Keratinocyte (primary cell): ENCODE measurements around the gene TMEM25. TPM values are rescaled to one million over a fixed set of nuclear protein-coding genes. Genes with fewer than 3 reads are reported as not detected.

Source experiments
- DNase-seq: peaks from one replicate; pipeline ENCODE4 v3.0.0-alpha.2; 2011; ENCODE audit warnings: low read depth, missing footprints, low spot score
- FAIRE-seq: peaks from 2 replicates; lab custom pipeline; 2011; peaks lifted over from hg19 to GRCh38; lab: Jason Lieb, UNC
- H2AFZ ChIP-seq: 2 replicates; pipeline ENCODE4 v1.6.0; 2012; ENCODE audit warnings: low read length, control low read depth, inconsistent platforms; ENCODE audit not compliant: control insufficient read depth
- H3K27ac ChIP-seq: 2 replicates; pipeline ENCODE4 v1.5.1; 2011; ENCODE audit warnings: low read length; ENCODE audit not compliant: control insufficient read depth, insufficient read depth
- H3K27me3 ChIP-seq: 3 replicates; pipeline ENCODE4 v1.6.0; 2011; ENCODE audit warnings: low read length; ENCODE audit not compliant: control insufficient read depth, insufficient read depth; ENCODE audit errors: extremely low read depth
- H3K36me3 ChIP-seq, 2 experiments: 2 replicates in 1 of 2; 3 replicates in 1 of 2; pipeline ENCODE4 v1.5.1; 2011; ENCODE audit warnings: low read length in 2 of 2, mild to moderate bottlenecking in 1 of 2; ENCODE audit not compliant: control insufficient read depth in 2 of 2, insufficient read depth in 2 of 2; ENCODE audit errors: extremely low read depth in 1 of 2
- H3K4me1 ChIP-seq: 3 replicates; pipeline ENCODE4 v1.5.1; 2011; ENCODE audit warnings: low read length; ENCODE audit not compliant: control insufficient read depth, insufficient read depth; ENCODE audit errors: extremely low read depth
- H3K4me2 ChIP-seq: 3 replicates; pipeline ENCODE4 v1.6.0; 2011; ENCODE audit warnings: low read depth, low read length; ENCODE audit not compliant: control insufficient read depth, insufficient read depth; ENCODE audit errors: extremely low read depth
- H3K4me3 ChIP-seq, 3 experiments: fragments of 200-600 bp in 1 of 3; sonication (generic) in 1 of 3; 2 replicates in 2 of 3; 3 replicates in 1 of 3; pipeline ENCODE4 v1.5.1; 2011 to 2016; ENCODE audit warnings: low read length in 3 of 3, mild to moderate bottlenecking in 3 of 3, control low read depth in 2 of 3, inconsistent platforms in 1 of 3, low read depth in 1 of 3, mixed read lengths in 1 of 3, mixed run types in 1 of 3, moderate library complexity in 1 of 3; ENCODE audit not compliant: control insufficient read depth in 2 of 3, insufficient read depth in 2 of 3; ENCODE audit errors: extremely low read depth in 1 of 3
- H3K79me2 ChIP-seq: 2 replicates; pipeline ENCODE4 v1.6.0; 2012; ENCODE audit warnings: low read length; ENCODE audit not compliant: control insufficient read depth, insufficient read depth
- H3K9ac ChIP-seq: 3 replicates; pipeline ENCODE4 v1.6.0; 2011; ENCODE audit warnings: low read length; ENCODE audit not compliant: control insufficient read depth, insufficient read depth; ENCODE audit errors: extremely low read depth
- H3K9me1 ChIP-seq: 3 replicates; pipeline ENCODE4 v1.6.0; 2011; ENCODE audit warnings: low read length; ENCODE audit not compliant: control insufficient read depth, insufficient read depth; ENCODE audit errors: extremely low read depth
- H3K9me3 ChIP-seq: 2 replicates; pipeline ENCODE4 v1.5.1; 2012; ENCODE audit warnings: low read depth, low read length; ENCODE audit not compliant: control insufficient read depth
- H4K20me1 ChIP-seq: 3 replicates; pipeline ENCODE4 v1.6.0; 2011; ENCODE audit warnings: low read length; ENCODE audit not compliant: control insufficient read depth, insufficient read depth; ENCODE audit errors: extremely low read depth
- EZH2 ChIP-seq: IDR thresholded peaks from one replicate; pipeline ENCODE4 v1.6.1; 2012; ENCODE audit warnings: inconsistent platforms, mild to moderate bottlenecking, low read length, moderate library complexity
- dilution Hi-C: fragments of 300-500 bp; cut with MboI; formaldehyde crosslinking; loops from one replicate; pipeline ENCODE4 v1.7.0; 2020; ENCODE audit warnings: low sequenced_read_pairs; ENCODE audit not compliant: extremely low pct_ligation_motif_present
- polyA plus RNA-seq, 5 experiments: library from polyadenylated mRNA; depleted of rRNA in 3 of 5; stranded (reverse) in 3 of 5; stranded (forward) in 1 of 5; unstranded in 1 of 5; fragments of >200 nt; gene quantifications; 1 replicate in 1 of 5; 2 replicates in 3 of 5; 3 replicates in 1 of 5; pipeline versions ENCODE4 v1.2.1 to v1.2.3, GENCODE V29; 2011 to 2012; ENCODE audit warnings: missing spikeins in 2 of 5, low read depth in 1 of 5, low replicate concordance in 1 of 5
- TF ChIP-seq, protein P1 (sequence below), 3 experiments: IDR thresholded peaks in 1 of 3; conservative IDR thresholded peaks in 1 of 3; optimal IDR thresholded peaks in 1 of 3; 2 replicates in 2 of 3; 3 replicates in 1 of 3; pipeline versions ENCODE3 to v1.5.1; 2011; ENCODE audit warnings: low read length in 3 of 3, mild to moderate bottlenecking in 3 of 3, moderate library complexity in 2 of 3, control low read depth in 1 of 3, inconsistent platforms in 1 of 3; ENCODE audit not compliant: insufficient read depth in 2 of 3; ENCODE audit errors: extremely low read depth in 1 of 3

Gene TMEM25
- polyA plus RNA-seq, 1 donor (not counting 4 experiments of a cell fraction or from before 2014, with no cell fraction given): 12.9 TPM

DNA sequence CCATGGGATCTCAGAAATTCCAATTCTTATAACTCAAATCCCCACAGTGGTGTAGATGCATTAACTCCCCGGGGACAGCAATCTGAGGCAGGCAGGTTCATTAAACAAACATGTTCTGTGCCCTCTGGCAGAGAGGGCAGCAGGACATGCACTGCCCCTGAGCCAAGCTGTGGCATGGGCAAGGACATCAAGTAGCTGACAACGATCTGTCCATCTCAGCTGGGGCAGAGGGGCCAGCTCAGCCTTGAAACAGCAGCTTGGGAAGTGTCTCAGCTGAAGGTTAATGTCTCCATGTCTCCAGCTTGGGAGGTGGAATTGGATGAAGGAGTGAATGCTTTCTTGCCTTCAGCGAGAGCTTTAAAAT, 13.6 kb downstream of the TMEM25 start:
- H3K9ac ChIP-seq: no peak overlapping the region
- no peak overlapping the region for H3K4me2 ChIP-seq
- no peaks in the 10 kb centered on the region for H4K20me1 ChIP-seq
- no peak for DNase-seq
- H3K79me2 ChIP-seq: no peaks in the 10 kb centered on the region
- no peak for FAIRE-seq
- TF ChIP-seq EZH2: no peak
- TF ChIP-seq, protein P1, sequence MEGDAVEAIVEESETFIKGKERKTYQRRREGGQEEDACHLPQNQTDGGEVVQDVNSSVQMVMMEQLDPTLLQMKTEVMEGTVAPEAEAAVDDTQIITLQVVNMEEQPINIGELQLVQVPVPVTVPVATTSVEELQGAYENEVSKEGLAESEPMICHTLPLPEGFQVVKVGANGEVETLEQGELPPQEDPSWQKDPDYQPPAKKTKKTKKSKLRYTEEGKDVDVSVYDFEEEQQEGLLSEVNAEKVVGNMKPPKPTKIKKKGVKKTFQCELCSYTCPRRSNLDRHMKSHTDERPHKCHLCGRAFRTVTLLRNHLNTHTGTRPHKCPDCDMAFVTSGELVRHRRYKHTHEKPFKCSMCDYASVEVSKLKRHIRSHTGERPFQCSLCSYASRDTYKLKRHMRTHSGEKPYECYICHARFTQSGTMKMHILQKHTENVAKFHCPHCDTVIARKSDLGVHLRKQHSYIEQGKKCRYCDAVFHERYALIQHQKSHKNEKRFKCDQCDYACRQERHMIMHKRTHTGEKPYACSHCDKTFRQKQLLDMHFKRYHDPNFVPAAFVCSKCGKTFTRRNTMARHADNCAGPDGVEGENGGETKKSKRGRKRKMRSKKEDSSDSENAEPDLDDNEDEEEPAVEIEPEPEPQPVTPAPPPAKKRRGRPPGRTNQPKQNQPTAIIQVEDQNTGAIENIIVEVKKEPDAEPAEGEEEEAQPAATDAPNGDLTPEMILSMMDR (optimal IDR thresholded peaks at IDR 0.05 in 1 of 3, IDR thresholded peaks at IDR 0.05 in 1 of 3, conservative IDR thresholded peaks at IDR 0.05 in 1 of 3; ENCODE audit: extremely low read depth in 1 of 3, insufficient read depth in 2 of 3, low read length in 3 of 3): no peak
- H3K27ac ChIP-seq: no peak overlapping the region
- no peak overlapping the region for H2AFZ ChIP-seq
- H3K27me3 ChIP-seq: no peaks in the 10 kb centered on the region
- dilution Hi-C loops: no loop called here
- peaks cover 0 to 3% of the 10 kb centered on the region in 2 experiments for H3K36me3 ChIP-seq
- H3K9me1 ChIP-seq: no peaks in the 10 kb centered on the region
- no peaks in the 10 kb centered on the region for H3K4me1 ChIP-seq
- no peaks in the 10 kb centered on the region for H3K9me3 ChIP-seq
- H3K4me3 ChIP-seq: no peak overlapping the region

DNA sequence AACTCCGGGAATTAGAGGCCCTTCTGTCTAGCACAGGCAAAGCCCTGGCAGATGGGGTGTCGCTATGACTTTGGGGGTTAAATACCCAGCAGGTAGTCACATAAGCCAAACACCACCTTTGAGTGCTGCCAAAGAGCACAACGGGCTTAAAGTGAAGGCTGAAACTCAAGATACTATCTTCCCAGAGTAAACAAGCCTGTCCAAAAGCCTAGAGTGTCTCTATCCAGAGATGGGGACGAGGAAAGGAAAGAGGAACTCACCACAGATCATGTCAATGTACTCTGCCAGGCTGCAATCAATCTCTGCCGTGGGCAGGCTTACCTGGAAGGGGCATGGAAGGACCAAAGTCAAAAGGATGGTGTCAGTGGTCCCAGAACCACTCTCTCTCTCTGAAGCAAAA, 14.5 kb downstream of the TMEM25 start:
- no peaks in the 10 kb centered on the region for H3K9me1 ChIP-seq
- no peak overlapping the region for H3K9ac ChIP-seq
- no peak overlapping the region for H3K4me2 ChIP-seq
- no peak for FAIRE-seq
- dilution Hi-C loops: no loop called here
- no peaks in the 10 kb centered on the region for H3K27me3 ChIP-seq
- H3K27ac ChIP-seq: no peak overlapping the region
- peaks cover 3% of the 10 kb centered on the region in 2 experiments for H3K36me3 ChIP-seq
- no peak overlapping the region for H3K4me3 ChIP-seq
- no peak for DNase-seq
- no peak overlapping the region for H2AFZ ChIP-seq
- no peaks in the 10 kb centered on the region for H3K4me1 ChIP-seq
- no peaks in the 10 kb centered on the region for H3K9me3 ChIP-seq
- no peaks in the 10 kb centered on the region for H3K79me2 ChIP-seq
- H4K20me1 ChIP-seq: no peaks in the 10 kb centered on the region
- no peak for TF ChIP-seq EZH2
- TF ChIP-seq, protein P1 (optimal IDR thresholded peaks at IDR 0.05 in 1 of 3, IDR thresholded peaks at IDR 0.05 in 1 of 3, conservative IDR thresholded peaks at IDR 0.05 in 1 of 3; ENCODE audit: extremely low read depth in 1 of 3, insufficient read depth in 2 of 3, low read length in 3 of 3): no peak
